Measurements from ENCODE around the gene TMEM270.

The TMEM270 gene

DNA sequence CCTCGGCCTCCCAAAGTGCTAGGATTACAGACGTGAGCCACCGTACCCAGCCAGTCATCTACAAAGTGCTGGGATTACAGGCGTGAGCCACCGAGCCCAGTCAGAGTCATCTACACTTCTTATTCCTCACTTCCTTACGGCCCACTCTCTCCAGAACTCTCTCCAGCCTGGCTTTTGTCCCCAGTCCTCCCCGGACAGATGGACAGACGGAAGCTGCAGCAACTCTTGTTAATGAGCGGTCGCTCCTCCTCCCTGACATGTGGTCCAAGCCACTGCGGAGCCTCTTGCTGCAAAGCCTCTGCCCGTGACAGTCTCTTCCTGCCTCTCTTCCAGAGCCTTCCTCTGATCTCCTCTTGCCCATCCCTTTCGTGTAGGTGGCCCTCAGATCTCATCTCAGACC is 45.9 kb downstream of the TMEM270 start:
- no peak for DNase-seq (ENCODE audit: low read depth, low spot score)

DNA sequence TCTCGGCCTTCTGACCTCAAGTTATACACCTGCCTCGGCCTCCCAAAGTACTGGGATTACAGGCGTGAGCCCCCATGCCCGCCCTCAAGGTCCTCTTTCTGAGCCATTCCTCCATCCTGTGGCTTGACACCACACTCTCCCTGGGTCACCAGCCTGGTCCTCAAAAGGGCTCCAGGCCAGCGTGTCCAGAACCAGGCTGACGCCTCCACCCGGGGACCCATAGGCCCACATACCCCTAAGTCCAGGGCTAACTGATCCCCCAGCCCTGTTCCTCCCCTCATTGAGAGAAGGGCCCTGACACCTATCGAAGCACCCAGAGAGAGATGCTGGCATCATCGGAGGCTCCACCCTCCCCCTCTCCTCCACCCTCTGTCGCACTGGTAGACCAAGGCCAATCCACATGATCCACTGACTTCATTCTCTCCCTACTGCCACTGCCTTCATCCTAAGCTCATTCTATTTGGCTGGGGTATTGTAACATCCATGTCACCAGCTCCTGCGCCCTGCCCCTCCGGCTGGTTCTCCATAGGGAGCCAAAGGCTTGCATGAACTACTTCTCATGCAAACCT is 46.7 kb downstream of the TMEM270 start:
- no peak for DNase-seq (ENCODE audit: low read depth, low spot score)

DNA sequence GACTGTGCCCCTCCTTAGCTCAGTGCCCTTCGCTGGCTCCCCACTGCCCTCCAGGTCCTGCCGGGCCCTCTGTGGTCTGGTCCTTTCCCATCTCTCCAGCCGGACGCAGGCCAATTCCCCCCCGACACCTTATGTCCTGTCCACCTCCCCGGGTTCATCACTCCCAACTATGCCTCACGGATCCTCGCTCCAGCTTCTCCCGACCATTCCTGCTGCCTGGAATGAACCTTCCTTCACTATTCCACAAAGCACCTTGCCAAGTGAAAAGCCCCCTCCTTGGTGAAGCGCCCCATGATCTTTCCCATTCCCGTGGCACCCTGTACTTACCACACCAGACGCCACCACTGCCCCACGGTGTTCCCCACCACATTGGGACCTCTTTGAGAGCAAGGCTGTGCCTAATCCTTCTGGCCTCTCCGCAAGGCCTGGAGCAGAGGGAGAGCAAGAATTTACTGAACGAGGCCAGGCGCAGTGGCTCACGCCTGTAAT is 47.2 kb downstream of the TMEM270 start:
- no peak for DNase-seq (ENCODE audit: low read depth, low spot score)

DNA sequence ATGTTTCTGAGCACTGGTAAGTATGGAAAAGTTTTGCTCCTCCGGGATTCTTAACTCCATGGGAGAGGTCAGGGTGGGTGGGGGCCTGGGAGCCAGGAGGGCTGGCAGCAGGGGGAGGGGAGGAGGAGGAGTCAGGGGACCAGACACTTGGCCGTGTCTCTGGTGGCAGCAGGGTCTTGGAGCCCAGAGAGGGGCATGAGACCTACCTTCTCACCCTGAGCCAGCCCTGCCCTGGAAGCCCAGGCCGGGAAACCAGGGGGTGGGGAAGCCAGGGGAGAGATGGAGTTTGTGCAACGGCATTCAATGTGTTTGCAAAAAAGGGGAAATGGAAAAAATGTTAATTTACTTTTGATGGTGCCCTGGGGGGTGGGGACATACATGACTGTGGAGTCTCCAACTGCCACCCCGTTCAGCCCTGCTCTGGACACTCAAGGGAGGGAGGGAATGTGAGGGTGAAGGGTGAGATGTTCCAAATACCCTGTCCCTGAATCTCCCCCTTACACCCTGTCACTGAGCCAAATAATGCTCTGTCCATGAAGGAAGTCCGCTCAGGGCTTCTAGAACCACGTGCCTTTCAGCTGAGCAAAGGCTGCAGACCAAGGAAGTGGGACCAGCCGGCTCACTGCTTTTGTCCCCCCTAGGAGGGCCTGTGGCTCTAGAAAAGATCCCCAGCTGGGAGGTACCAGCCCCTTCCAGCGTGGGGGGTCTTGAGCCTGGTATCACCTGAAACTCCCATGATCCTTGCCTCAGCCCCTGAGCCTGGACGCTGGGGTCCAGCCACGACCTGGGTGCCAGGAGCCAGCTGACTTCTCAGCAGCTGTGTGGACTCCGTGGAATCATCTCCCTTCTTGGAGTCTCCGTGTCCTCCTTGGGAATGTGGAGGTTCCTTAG is 48.3 kb downstream of the TMEM270 start:
- no peak for DNase-seq (ENCODE audit: low read depth, low spot score)

DNA sequence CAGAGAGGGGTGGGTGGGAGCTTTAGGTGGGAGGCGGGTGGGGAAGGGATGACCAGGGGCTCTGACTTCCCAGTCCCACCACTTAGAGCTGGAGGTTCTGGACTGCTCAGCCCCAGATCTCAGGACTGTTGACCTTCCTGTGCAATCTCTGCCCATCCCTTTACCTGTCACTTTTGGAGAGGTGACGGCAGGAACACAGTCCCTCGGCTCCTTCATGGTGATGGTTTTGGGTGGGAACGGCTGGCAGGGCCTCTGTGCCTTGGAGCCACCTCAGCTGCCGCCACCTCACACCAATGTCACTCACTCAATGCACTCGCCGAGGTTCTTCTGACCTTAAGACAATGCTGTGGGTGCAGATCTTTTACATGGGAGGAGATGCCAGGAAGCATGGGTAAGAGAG is 49.0 kb downstream of the TMEM270 start:
- DNase-seq (ENCODE audit: low read depth, low spot score): no peak

DNA sequence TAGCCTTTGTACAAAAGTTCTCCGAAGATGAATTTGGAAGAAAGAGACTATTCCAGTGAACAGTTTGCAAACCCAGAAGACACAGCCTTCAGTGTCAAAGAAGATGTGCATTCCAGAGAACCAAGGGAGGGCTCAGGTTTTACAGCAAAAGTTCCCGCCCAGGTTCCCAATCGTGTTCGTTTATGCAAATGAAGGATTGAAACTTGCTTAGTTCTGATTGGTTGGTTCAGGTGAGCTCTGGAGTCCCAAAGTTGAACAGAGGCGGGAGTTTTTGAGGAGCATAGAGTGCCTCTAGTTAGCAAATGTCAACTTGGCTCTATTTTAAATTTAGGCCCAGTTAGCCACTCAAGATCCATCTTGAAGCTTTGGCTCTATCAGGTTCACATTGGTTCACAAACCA is 51.3 kb downstream of the TMEM270 start:
- no peak for DNase-seq (ENCODE audit: low read depth, low spot score)
